ENCODE data around the gene GSDMA. TPM values are rescaled to one million over a fixed set of nuclear protein-coding genes. Genes with fewer than 3 reads are reported as not detected.

The GSDMA gene
- total and polyA plus RNA-seq, 12 donors: 0.14 to 2.2 (median 1.3) TPM; not detected in 5

GRCh38 chr17:39919087-39919683 lies 43.6 kb upstream of the GSDMA start:
- WGBS, 4 donors: 90 to 100% (median 98%) methylated on average over 1 to 9 of the region's 9 CpGs
- no peaks in the 10 kb centered on the region for H3K4me1 ChIP-seq (replicated peaks in 1 of 2)
- intact Hi-C loops (cut with DNase I): no loop called here
- no peak overlapping the region for H3K4me3 ChIP-seq
- no peaks in the 10 kb centered on the region for H3K27me3 ChIP-seq
- TF ChIP-seq POLR2A (IDR thresholded peaks at IDR 0.05): no peak
- TF ChIP-seq, protein P1, sequence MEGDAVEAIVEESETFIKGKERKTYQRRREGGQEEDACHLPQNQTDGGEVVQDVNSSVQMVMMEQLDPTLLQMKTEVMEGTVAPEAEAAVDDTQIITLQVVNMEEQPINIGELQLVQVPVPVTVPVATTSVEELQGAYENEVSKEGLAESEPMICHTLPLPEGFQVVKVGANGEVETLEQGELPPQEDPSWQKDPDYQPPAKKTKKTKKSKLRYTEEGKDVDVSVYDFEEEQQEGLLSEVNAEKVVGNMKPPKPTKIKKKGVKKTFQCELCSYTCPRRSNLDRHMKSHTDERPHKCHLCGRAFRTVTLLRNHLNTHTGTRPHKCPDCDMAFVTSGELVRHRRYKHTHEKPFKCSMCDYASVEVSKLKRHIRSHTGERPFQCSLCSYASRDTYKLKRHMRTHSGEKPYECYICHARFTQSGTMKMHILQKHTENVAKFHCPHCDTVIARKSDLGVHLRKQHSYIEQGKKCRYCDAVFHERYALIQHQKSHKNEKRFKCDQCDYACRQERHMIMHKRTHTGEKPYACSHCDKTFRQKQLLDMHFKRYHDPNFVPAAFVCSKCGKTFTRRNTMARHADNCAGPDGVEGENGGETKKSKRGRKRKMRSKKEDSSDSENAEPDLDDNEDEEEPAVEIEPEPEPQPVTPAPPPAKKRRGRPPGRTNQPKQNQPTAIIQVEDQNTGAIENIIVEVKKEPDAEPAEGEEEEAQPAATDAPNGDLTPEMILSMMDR (IDR thresholded peaks at IDR 0.05): no peak
- DNase-seq: no peak
- peaks cover 0 to 29% of the 10 kb centered on the region in 2 donors for H3K36me3 ChIP-seq (replicated peaks in 1 of 2)
- no peaks in the 10 kb centered on the region for H3K9me3 ChIP-seq (replicated peaks in 1 of 3)
- H3K27ac ChIP-seq: no peak overlapping the region

DNA sequence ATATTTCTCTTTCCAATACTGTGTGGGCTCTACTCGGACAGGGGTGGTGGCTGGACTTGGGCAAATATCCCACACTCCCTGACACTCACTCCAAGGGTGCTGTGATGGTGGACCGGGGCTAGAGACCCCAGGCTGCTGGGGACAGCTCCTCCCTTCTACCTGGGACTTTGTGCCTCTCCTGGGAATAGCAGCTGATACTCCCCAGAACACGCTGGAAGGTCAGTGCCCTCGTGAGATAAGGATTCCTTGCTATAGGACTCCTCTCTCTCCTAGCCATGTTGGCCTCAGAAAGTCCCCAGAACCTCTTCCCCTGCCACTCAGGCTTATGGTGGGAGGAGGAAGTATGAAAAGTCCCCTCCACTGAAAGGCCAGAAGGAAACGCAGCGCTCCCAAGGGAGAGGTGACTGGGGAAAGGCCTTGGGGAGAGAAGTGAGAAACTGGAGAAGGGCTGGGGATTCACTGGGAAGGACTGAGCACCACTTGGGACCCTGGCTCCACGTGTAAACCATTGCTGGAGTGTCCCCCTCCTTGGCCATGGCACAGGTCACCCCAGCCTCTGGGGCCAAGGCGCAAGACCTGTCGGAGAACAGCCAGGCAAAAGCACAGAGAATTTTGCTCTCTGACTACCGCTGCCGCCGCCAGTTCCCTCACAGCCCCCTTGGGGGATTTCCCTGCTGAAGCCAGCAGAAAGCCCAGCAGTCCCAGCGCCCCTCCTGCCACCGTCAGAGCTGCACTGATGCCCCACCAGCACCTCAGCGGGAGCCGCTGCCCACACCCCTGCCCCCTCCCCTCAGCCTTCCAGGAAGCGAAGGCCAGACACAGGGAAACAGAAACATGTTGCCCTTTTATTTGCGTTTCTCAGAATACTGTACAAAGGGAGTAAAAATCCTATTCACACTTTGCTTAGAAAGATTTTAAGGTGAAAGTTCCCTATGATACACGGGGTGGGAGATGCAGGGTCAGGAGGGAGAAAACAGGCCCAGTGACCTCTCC lies 42.3 kb upstream of the GSDMA start:
- DNase-seq: no peak
- Histone ChIP-seq H3K27me3 (no peaks in the 10 kb centered on the region), H3K4me1 (replicated peaks in 1 of 2) (peaks cover 0 to 2% of the 10 kb centered on the region in 2 donors), H3K36me3 (replicated peaks in 1 of 2) (peaks cover 0 to 29% of the 10 kb centered on the region in 2 donors), H3K27ac (no peak overlapping the region), H3K4me3 (no peak overlapping the region), H3K9me3 (replicated peaks in 1 of 3) (no peaks in the 10 kb centered on the region)
- intact Hi-C loops (cut with DNase I): no loop called here
- WGBS, 4 donors: 71 to 85% (median 81%) methylated on average over 11 to 19 of the region's 19 CpGs
- TF ChIP-seq, protein P1 (IDR thresholded peaks at IDR 0.05): no peak
- no peak for TF ChIP-seq POLR2A (IDR thresholded peaks at IDR 0.05)

GRCh38 chr17:39921323-39921722 lies 41.5 kb upstream of the GSDMA start:
- Histone ChIP-seq H3K27ac (no peak overlapping the region), H3K9me3 (replicated peaks in 1 of 3) (no peaks in the 10 kb centered on the region), H3K4me3 (no peak overlapping the region), H3K27me3 (no peaks in the 10 kb centered on the region), H3K36me3 (replicated peaks in 1 of 2) (peaks cover 0 to 29% of the 10 kb centered on the region in 2 donors), H3K4me1 (replicated peaks in 1 of 2) (peaks cover under 1 to 8% of the 10 kb centered on the region in 2 donors)
- no peak for DNase-seq
- no peak for TF ChIP-seq POLR2A (IDR thresholded peaks at IDR 0.05)
- TF ChIP-seq, protein P1 (IDR thresholded peaks at IDR 0.05): no peak
- WGBS, 4 donors: 59 to 100% (median 70%) methylated on average over 2 to 5 of the region's 5 CpGs
- intact Hi-C loops (cut with DNase I): no loop called here

DNA sequence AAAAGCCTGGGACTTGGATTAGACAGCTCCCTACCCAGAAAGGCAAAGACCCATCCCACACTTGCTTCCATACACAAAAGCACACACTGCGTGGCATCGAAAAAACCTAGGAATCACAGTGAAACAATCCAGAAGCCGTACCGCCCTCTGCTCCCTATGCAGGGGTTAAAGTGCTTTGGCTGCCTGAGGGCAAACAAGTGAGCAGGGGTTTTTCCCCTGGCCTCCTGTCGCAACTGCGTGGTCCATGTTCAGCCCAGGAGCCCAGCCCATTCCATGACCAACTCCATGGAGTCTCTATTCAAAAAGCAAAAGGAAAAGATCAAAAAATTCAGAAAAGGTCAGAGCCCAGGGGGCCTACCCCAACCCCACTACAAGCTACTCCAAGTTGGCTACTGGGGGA lies 40.8 kb upstream of the GSDMA start:
- peaks cover 6 to 15% of the 10 kb centered on the region in 2 donors for H3K4me1 ChIP-seq (replicated peaks in 1 of 2)
- TF ChIP-seq, protein P1 (IDR thresholded peaks at IDR 0.05): no peak
- no peak for TF ChIP-seq POLR2A (IDR thresholded peaks at IDR 0.05)
- no peak for DNase-seq
- intact Hi-C loops (cut with DNase I): no loop called here
- H3K36me3 ChIP-seq (replicated peaks in 1 of 2): peaks cover 0 to 29% of the 10 kb centered on the region in 2 donors
- no peak overlapping the region for H3K4me3 ChIP-seq
- H3K9me3 ChIP-seq (replicated peaks in 1 of 3): no peaks in the 10 kb centered on the region
- no peaks in the 10 kb centered on the region for H3K27me3 ChIP-seq
- no peak overlapping the region for H3K27ac ChIP-seq
- 89 to 96% (median 93%) methylated on average over 6 of the region's 6 CpGs for WGBS, 4 donors
